Bone marrow (tissue), 2 donors: ENCODE data around the gene FZD4.
"Not testable (repeated sequence)": the region's sequence is repeated elsewhere in the genome, so short reads cannot be mapped to it uniquely, and the experiment has no call there.

Source experiments
- DNase-seq, 2 donors: peaks; one replicate each; lab custom pipeline; 2025; lab: John Stamatoyannopoulos, UW

The FZD4 gene

GRCh38 chr11:86977441-86978050 is 22.4 kb upstream of the FZD4 start:
- DNase-seq = no peak

GRCh38 chr11:86972734-86973133 is 17.5 kb upstream of the FZD4 start:
- DNase-seq = no peak

GRCh38 chr11:86969258-86969657 is 14.1 kb upstream of the FZD4 start:
- DNase-seq = no peak

- not testable (repeated sequence) for DNase-seq
These were observed 12.4 kb upstream of the FZD4 start for GRCh38 chr11:86967601-86968000.

- DNase-seq = no peak
These were observed 2.9 kb upstream of the FZD4 start for GRCh38 chr11:86957976-86958646.

- no peak for DNase-seq
These were observed 1.7 kb upstream of the FZD4 start for GRCh38 chr11:86956905-86957195.

- DNase-seq = no peak
These were observed 159 bp downstream of the FZD4 start for GRCh38 chr11:86955111-86955360.

GRCh38 chr11:86954269-86955110 is 705 bp downstream of the FZD4 start:
- DNase-seq = no peak

- DNase-seq = no peak
These were observed 2.8 kb downstream of the FZD4 start for GRCh38 chr11:86952221-86952875.

GRCh38 chr11:86951706-86952105 is 3.5 kb downstream of the FZD4 start:
- DNase-seq = no peak

- no peak for DNase-seq
These were observed 4.6 kb downstream of the FZD4 start for GRCh38 chr11:86950661-86950995.

- no peak for DNase-seq
These were observed 5.1 kb downstream of the FZD4 start for GRCh38 chr11:86949995-86950660.

GRCh38 chr11:86948733-86949132 is 6.5 kb downstream of the FZD4 start:
- DNase-seq = no peak

- DNase-seq = no peak
These were observed 7.7 kb downstream of the FZD4 start for GRCh38 chr11:86947541-86947940.

GRCh38 chr11:86943505-86943904 is 11.7 kb downstream of the FZD4 start:
- DNase-seq = not testable (repeated sequence)

GRCh38 chr11:86941871-86942599 is 13.2 kb downstream of the FZD4 start:
- no peak for DNase-seq

- DNase-seq = no peak
These were observed 13.9 kb downstream of the FZD4 start for GRCh38 chr11:86941077-86941870.

GRCh38 chr11:86940122-86940777 is 14.9 kb downstream of the FZD4 start:
- no peak for DNase-seq

- peak in 1 of 2 donors; percentile 30 for DNase-seq
These were observed 16.0 kb downstream of the FZD4 start for GRCh38 chr11:86938900-86939880.
